ENCODE results near the gene PMVK. TPM values are rescaled to one million over a fixed set of nuclear protein-coding genes. Genes with fewer than 3 reads are reported as not detected.

The PMVK gene
- total and polyA plus RNA-seq, 2 of the 4 experiments (the other 2 are of a cell fraction) = 9.0 to 28.1 TPM

DNA sequence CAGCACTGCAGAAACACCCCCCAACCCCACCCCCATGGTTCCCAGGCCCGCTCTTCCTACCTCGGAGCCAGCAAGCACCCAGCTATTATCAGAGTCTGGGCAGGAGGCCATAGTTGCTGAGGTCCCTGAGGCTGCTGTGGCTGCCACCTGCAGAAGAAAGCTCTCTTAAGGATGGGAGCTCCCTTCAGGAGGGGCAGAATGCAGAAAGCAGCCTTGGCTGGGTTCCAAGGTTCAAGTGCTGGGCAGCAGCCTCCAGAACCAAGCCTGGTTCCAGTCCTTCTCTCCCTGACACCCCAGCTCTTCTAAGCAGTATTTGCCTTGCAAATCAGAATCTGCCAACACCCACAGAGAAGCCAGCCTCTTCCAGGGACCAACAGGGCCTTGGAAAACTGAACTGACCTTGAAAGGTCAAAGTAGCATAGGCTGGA is 17.1 kb upstream of the PMVK start:
- no TSS peak for BruUV-seq (replicated peaks)

More for the DNA sequence above, 17.1 kb upstream of the PMVK start:
- TF ChIP-seq RCOR1 (IDR thresholded peaks at IDR 0.05; ENCODE audit: insufficient replicate concordance, low read length) (no peak), BHLHE40 (IDR thresholded peaks at IDR 0.05; ENCODE audit: low read depth, low read length) (no peak), MAZ (IDR thresholded peaks at IDR 0.05; ENCODE audit: borderline replicate concordance, low read depth, low read length) (no peak), CEBPB (IDR thresholded peaks at IDR 0.05; ENCODE audit: low read depth, low read length) (no peak), RAD21 (IDR thresholded peaks at IDR 0.05; ENCODE audit: low read length) (no peak), SMC3 (IDR thresholded peaks at IDR 0.05; ENCODE audit: low read depth, low read length) (no peak)
- TF ChIP-seq, protein P1, sequence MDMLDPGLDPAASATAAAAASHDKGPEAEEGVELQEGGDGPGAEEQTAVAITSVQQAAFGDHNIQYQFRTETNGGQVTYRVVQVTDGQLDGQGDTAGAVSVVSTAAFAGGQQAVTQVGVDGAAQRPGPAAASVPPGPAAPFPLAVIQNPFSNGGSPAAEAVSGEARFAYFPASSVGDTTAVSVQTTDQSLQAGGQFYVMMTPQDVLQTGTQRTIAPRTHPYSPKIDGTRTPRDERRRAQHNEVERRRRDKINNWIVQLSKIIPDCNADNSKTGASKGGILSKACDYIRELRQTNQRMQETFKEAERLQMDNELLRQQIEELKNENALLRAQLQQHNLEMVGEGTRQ (IDR thresholded peaks at IDR 0.05; ENCODE audit: low read depth, low read length) = no peak
- TF ChIP-seq, protein P2, sequence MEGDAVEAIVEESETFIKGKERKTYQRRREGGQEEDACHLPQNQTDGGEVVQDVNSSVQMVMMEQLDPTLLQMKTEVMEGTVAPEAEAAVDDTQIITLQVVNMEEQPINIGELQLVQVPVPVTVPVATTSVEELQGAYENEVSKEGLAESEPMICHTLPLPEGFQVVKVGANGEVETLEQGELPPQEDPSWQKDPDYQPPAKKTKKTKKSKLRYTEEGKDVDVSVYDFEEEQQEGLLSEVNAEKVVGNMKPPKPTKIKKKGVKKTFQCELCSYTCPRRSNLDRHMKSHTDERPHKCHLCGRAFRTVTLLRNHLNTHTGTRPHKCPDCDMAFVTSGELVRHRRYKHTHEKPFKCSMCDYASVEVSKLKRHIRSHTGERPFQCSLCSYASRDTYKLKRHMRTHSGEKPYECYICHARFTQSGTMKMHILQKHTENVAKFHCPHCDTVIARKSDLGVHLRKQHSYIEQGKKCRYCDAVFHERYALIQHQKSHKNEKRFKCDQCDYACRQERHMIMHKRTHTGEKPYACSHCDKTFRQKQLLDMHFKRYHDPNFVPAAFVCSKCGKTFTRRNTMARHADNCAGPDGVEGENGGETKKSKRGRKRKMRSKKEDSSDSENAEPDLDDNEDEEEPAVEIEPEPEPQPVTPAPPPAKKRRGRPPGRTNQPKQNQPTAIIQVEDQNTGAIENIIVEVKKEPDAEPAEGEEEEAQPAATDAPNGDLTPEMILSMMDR (conservative IDR thresholded peaks at IDR 0.05; ENCODE audit: low read depth, low read length) = no peak
- Histone ChIP-seq H2BK15ac (ENCODE audit: low read depth, low read length) (no peak overlapping the region), H2AFZ (replicated peaks; ENCODE audit: low read length, poor library complexity) (no peak overlapping the region), H2BK120ac (ENCODE audit: low read depth, low read length) (no peak overlapping the region), H3K4me2 (ENCODE audit: low read depth, low read length) (no peak overlapping the region), H3K4me3 (ENCODE audit: insufficient read depth, low read depth, low read length) (no peak overlapping the region), H3K9me1 (ENCODE audit: insufficient read depth, low read length) (peaks cover 9% of the 10 kb centered on the region), H4K5ac (ENCODE audit: low read depth, low read length) (no peak overlapping the region), H2BK5ac (ENCODE audit: low read depth, low read length, poor library complexity, severe bottlenecking) (no peak overlapping the region), H4K91ac (ENCODE audit: insufficient read depth, low read depth, low read length) (no peak overlapping the region), H3K9me3 (ENCODE audit: control insufficient read depth, insufficient read depth, low read length) (no peaks in the 10 kb centered on the region), H3K14ac (replicated peaks; ENCODE audit: low read depth, low read length) (no peak overlapping the region), H3K18ac (ENCODE audit: low read depth, low read length) (no peak overlapping the region), H3K27ac (ENCODE audit: insufficient read depth, low read length) (no peak overlapping the region), H3K23ac (ENCODE audit: low read depth, low read length) (no peak overlapping the region), H3K4me1 (ENCODE audit: control insufficient read depth, insufficient read depth, low read length) (peaks cover 11% of the 10 kb centered on the region), H3K9ac (ENCODE audit: low read depth, low read length) (no peak overlapping the region), H3K4ac (ENCODE audit: low read depth, low read length) (no peak overlapping the region), H3K36me3 (ENCODE audit: control insufficient read depth, insufficient read depth, low read length) (peaks cover 16% of the 10 kb centered on the region), H2AK5ac (ENCODE audit: low read depth, low read length) (no peak overlapping the region), H3K79me1 (ENCODE audit: low read depth in 1 of 2, low read length in 2 of 2) (peaks cover 6 to 41% of the 10 kb centered on the region in 2 experiments; a peak in 3 of 4 replicates), H2BK20ac (ENCODE audit: low read depth, low read length) (no peak overlapping the region), H2AK9ac (replicated peaks; ENCODE audit: low read depth, low read length, poor library complexity) (no peak overlapping the region), H4K8ac (ENCODE audit: low read depth in 2 of 2, low read length in 2 of 2) (no peak overlapping the region), H4K20me1 (ENCODE audit: insufficient read depth, low read length) (peaks cover 14% of the 10 kb centered on the region), H3K27me3 (ENCODE audit: control insufficient read depth, insufficient read depth, low read length) (no peaks in the 10 kb centered on the region), H3K56ac (ENCODE audit: extremely low read depth, insufficient read depth, low read length) (no peak overlapping the region)
- no CpG with 5 or more reads among the region's 2 CpGs for WGBS, 2 experiments (ENCODE audit: extremely low coverage in 2 of 2, insufficient read length in 1 of 2)
- DNase-seq (no peak), ATAC-seq (ENCODE audit: low read depth) (no peak)
- in situ Hi-C loops (cut with MboI; ENCODE audit: low sequenced_read_pairs) (loop anchor here (10.0 kb wide), 1 partner anchor 101 kb away; the partner anchor contains the start of gene ADAM15), dilution Hi-C loops (cut with HindIII; ENCODE audit: low sequenced_read_pairs, unreplicated experiment) (no loop called here), intact Hi-C loops (cut with micrococcal nuclease) (no loop called here)
- CTCF ChIA-PET = no interaction called here
- POLR2A ChIA-PET (ENCODE audit: unreplicated experiment) = no interaction called here

All from IMR-90 (cell line).